Stimulated activated CD4-positive, alpha-beta T cell treated with anti-CD3 and anti-CD28 coated beads, Interleukin-12 subunit alpha, Interleukin-12 subunit beta, amount 100 ng/mL, for 48 hours (primary cell): Measurements from ENCODE around the gene NME2.

ENCODE experiments used
- DNase-seq, 3 donors: peaks; one replicate each; pipeline ENCODE4 v3.0.0-alpha.2; 2020; ENCODE audit warnings: low read depth in 2 of 3, low spot score in 1 of 3

Gene NME2

GRCh38 chr17:51200295-51200694, 34.1 kb downstream of the NME2 start:
- no peak for DNase-seq

GRCh38 chr17:51200846-51201245, 34.6 kb downstream of the NME2 start:
- no peak for DNase-seq

- DNase-seq = no peak
These were observed 37.6 kb downstream of the NME2 start for GRCh38 chr17:51203838-51204237.

- DNase-seq = no peak
These were observed 48.7 kb downstream of the NME2 start for GRCh38 chr17:51214920-51215319.

GRCh38 chr17:51217946-51218345, 51.7 kb downstream of the NME2 start:
- DNase-seq = no peak

GRCh38 chr17:51221322-51221721, 55.1 kb downstream of the NME2 start:
- DNase-seq = no peak
